SK-N-SH (cell line): ENCODE data around the gene PDE6A. TPM values are rescaled to one million over a fixed set of nuclear protein-coding genes. Genes with fewer than 3 reads are reported as not detected.

ENCODE experiments used
- CTCF ChIA-PET: fragments of 300-600, 350-600 bp; formaldehyde crosslinking; extraction: SDS; loops from one replicate; lab custom pipeline; 2021; lab: Yijun Ruan, JAX
- POLR2A ChIA-PET: fragments of 350-600 bp; sonication (Branson Sonifier 250); formaldehyde crosslinking; extraction: SDS; loops from one replicate; lab custom pipeline; 2020; ENCODE audit warnings: antibody characterized with exemption, inconsistent platforms; lab: Yijun Ruan, JAX
- DNase-seq: peaks from one replicate; pipeline ENCODE4 v3.0.0; 2012
- H2AFZ ChIP-seq: fragments of 200-600 bp; sonication (generic); 2 replicates; pipeline ENCODE4 v1.8.1; 2016; ENCODE audit warnings: antibody characterized with exemption, mild to moderate bottlenecking, low read depth
- H3F3A ChIP-seq: fragments of 200-600 bp; sonication (generic); replicated peaks from 2 replicates; pipeline ENCODE3; 2016; ENCODE audit warnings: antibody characterized with exemption, mild to moderate bottlenecking; ENCODE audit not compliant: insufficient read depth
- H3K27ac ChIP-seq, 2 experiments: fragments of 200-500 bp in 1 of 2; fragments of 200-600 bp in 1 of 2; sonication (Bioruptor generic) in 1 of 2; sonication (generic), shearing (Covaris generic) in 1 of 2; 2 replicates each; pipeline versions ENCODE4 v1.5.1 to v1.6.1; 2014 to 2016; ENCODE audit warnings: low read depth in 2 of 2, inconsistent platforms in 1 of 2, low read length in 1 of 2, mild to moderate bottlenecking in 1 of 2, mixed read lengths in 1 of 2
- H3K27me3 ChIP-seq: fragments of 200-600 bp; sonication (generic), shearing (Covaris generic); 2 replicates; pipeline ENCODE4 v1.6.1; 2016; ENCODE audit warnings: mixed run types; ENCODE audit not compliant: insufficient read depth
- H3K36me3 ChIP-seq, 2 experiments: fragments of 200-500 bp in 1 of 2; fragments of 200-600 bp in 1 of 2; sonication (Bioruptor generic) in 1 of 2; sonication (generic) in 1 of 2; replicated peaks in 1 of 2; 2 replicates each; pipeline versions ENCODE3 to v1.5.1; 2014 to 2016; ENCODE audit warnings: low read length in 1 of 2, mild to moderate bottlenecking in 1 of 2; ENCODE audit not compliant: insufficient read depth in 2 of 2, control insufficient read depth in 1 of 2
- H3K4me1 ChIP-seq, 2 experiments: fragments of 200-500 bp in 1 of 2; fragments of 200-600 bp in 1 of 2; sonication (Bioruptor generic) in 1 of 2; sonication (generic), shearing (Covaris generic) in 1 of 2; 2 replicates each; pipeline versions ENCODE4 v1.5.1 to v1.6.1; 2014 to 2016; ENCODE audit warnings: low read depth in 1 of 2, low read length in 1 of 2, mixed run types in 1 of 2; ENCODE audit not compliant: insufficient read depth in 2 of 2, control insufficient read depth in 1 of 2
- H3K4me2 ChIP-seq: fragments of 200-600 bp; sonication (generic), shearing (Covaris generic); 2 replicates; pipeline ENCODE4 v1.6.1; 2017; ENCODE audit warnings: mixed run types
- H3K4me3 ChIP-seq, 2 experiments: fragments of 200-500 bp in 1 of 2; fragments of 200-600 bp in 1 of 2; sonication (Bioruptor generic) in 1 of 2; sonication (generic), shearing (Covaris generic) in 1 of 2; 2 replicates each; pipeline versions ENCODE4 v1.5.1 to v1.8.1; 2014 to 2016; ENCODE audit warnings: low read depth in 2 of 2, inconsistent platforms in 1 of 2, low read length in 1 of 2, mild to moderate bottlenecking in 1 of 2, mixed read lengths in 1 of 2, moderate library complexity in 1 of 2
- H3K79me2 ChIP-seq: fragments of 200-600 bp; sonication (generic); 2 replicates; pipeline ENCODE4 v1.8.1; 2017; ENCODE audit warnings: mild to moderate bottlenecking; ENCODE audit not compliant: insufficient read depth
- H3K9ac ChIP-seq: fragments of 200-600 bp; sonication (generic); 2 replicates; pipeline ENCODE4 v1.6.1; 2017; ENCODE audit warnings: mixed run types
- H3K9me2 ChIP-seq: fragments of 200-600 bp; sonication (generic); 2 replicates; pipeline ENCODE4 v1.6.1; 2017; ENCODE audit warnings: mixed run types
- H3K9me3 ChIP-seq: fragments of 200-600 bp; sonication (generic); 2 replicates; pipeline ENCODE4 v1.6.1; 2017; ENCODE audit warnings: mixed run types, mild to moderate bottlenecking, moderate library complexity
- H4K20me1 ChIP-seq: fragments of 200-600 bp; sonication (generic); 2 replicates; pipeline ENCODE4 v1.6.1; 2017; ENCODE audit warnings: mild to moderate bottlenecking, mixed run types; ENCODE audit not compliant: insufficient read depth
- EP300 ChIP-seq, 2 experiments: IDR thresholded peaks; 2 replicates each; pipeline versions ENCODE4 v1.4.0 to v1.6.1; 2012; ENCODE audit warnings: borderline replicate concordance in 1 of 2, low read depth in 1 of 2, low read length in 1 of 2
- FOSL2 ChIP-seq: IDR thresholded peaks from 2 replicates; pipeline ENCODE4 v1.4.0; 2012; ENCODE audit warnings: low read depth, mild to moderate bottlenecking, moderate library complexity, borderline replicate concordance
- FOXJ3 ChIP-seq: sonication (generic); formaldehyde crosslinking; IDR thresholded peaks from 2 replicates; pipeline ENCODE4 v1.5.1; 2020; ENCODE audit warnings: mild to moderate bottlenecking, missing genetic modification reagents
- GABPA ChIP-seq: IDR thresholded peaks from 2 replicates; pipeline ENCODE4 v1.4.0; 2012; ENCODE audit warnings: low read depth, mild to moderate bottlenecking
- MXI1 ChIP-seq: IDR thresholded peaks from 2 replicates; pipeline ENCODE4 v1.6.1; 2012; ENCODE audit warnings: mild to moderate bottlenecking, low read depth, low read length, improper control_type of control experiment
- NRF1 ChIP-seq: IDR thresholded peaks from 2 replicates; pipeline ENCODE4 v1.6.1; 2012; ENCODE audit warnings: low read depth, mild to moderate bottlenecking, low read length
- POLR2AphosphoS5 ChIP-seq: IDR thresholded peaks from 2 replicates; pipeline ENCODE4 v1.6.1; 2012; ENCODE audit warnings: low read depth, low read length
- RAD21 ChIP-seq: IDR thresholded peaks from 2 replicates; pipeline ENCODE4 v1.6.1; 2012; ENCODE audit warnings: mild to moderate bottlenecking, low read length
- RFX5 ChIP-seq: IDR thresholded peaks from 2 replicates; pipeline ENCODE4 v1.6.1; 2012; ENCODE audit warnings: mild to moderate bottlenecking, improper control_type of control experiment, low read length
- SMC3 ChIP-seq: IDR thresholded peaks from 2 replicates; pipeline ENCODE4 v1.6.1; 2012; ENCODE audit warnings: low read depth, low read length, improper control_type of control experiment
- ZBTB33 ChIP-seq: IDR thresholded peaks from 2 replicates; pipeline ENCODE4 v1.4.0; 2012; ENCODE audit warnings: low read depth, borderline replicate concordance
- WGBS: methylation state at CpG from one replicate; pipeline ENCODE4 v1.1.6; 2017; ENCODE audit warnings: low lambda C conversion rate; 5-methylcytosine and 5-hydroxymethylcytosine counted together
- polyA plus RNA-seq, 3 experiments: library from polyadenylated mRNA; depleted of rRNA; stranded (reverse); fragments of >200 nt; gene quantifications; 2 replicates each; pipeline ENCODE4 v1.2.3, GENCODE V29; 2012
- TF ChIP-seq, protein P1 (sequence below): IDR thresholded peaks from 2 replicates; pipeline ENCODE4 v1.4.0; 2012; ENCODE audit warnings: low read depth, borderline replicate concordance

The PDE6A gene
- polyA plus RNA-seq, 1 of the 3 experiments (the other 2 are of a cell fraction), result 0.05 TPM

GRCh38 chr5:149922950-149923349, 21.6 kb downstream of the PDE6A start:
- no peaks in the 10 kb centered on the region; a peak in 1 of 4 replicates for H3K4me1 ChIP-seq
- H3K4me2 ChIP-seq, result no peak overlapping the region
- no peak for DNase-seq
- H4K20me1 ChIP-seq, result no peaks in the 10 kb centered on the region
- H3K36me3 ChIP-seq, result no peaks in the 10 kb centered on the region
- H3K4me3 ChIP-seq, result no peak overlapping the region
- no peaks in the 10 kb centered on the region for H3K9me2 ChIP-seq
- CTCF ChIA-PET, result interaction anchor here (0.9 to 2.1 kb wide), 4 partner anchors 10 to 89 kb away, joined by 3 to 5 read pairs (median 3); no protein-coding TSS in a partner anchor
- H3F3A ChIP-seq, result no peaks in the 10 kb centered on the region
- no peaks in the 10 kb centered on the region for H3K9me3 ChIP-seq
- 73% methylated on average over 6 of the region's 6 CpGs for WGBS
- H2AFZ ChIP-seq, result no peak overlapping the region
- POLR2A ChIA-PET, result no interaction called here
- H3K27me3 ChIP-seq, result no peaks in the 10 kb centered on the region
- H3K79me2 ChIP-seq, result no peaks in the 10 kb centered on the region
- no peak overlapping the region for H3K9ac ChIP-seq
- TF ChIP-seq SMC3 (no peak), NRF1 (no peak), POLR2AphosphoS5 (no peak), RAD21 (no peak), FOXJ3 (CRISPR knock-in tag) (no peak)
- no peak overlapping the region for H3K27ac ChIP-seq

- H4K20me1 ChIP-seq, result no peaks in the 10 kb centered on the region
- H3K9me3 ChIP-seq, result no peaks in the 10 kb centered on the region
- ChIA-PET POLR2A (no interaction called here), CTCF (interaction anchor here (0.6 to 1.6 kb wide), 4 partner anchors 9 to 30 kb away, joined by 3 to 4 read pairs (median 4); no protein-coding TSS in a partner anchor)
- TF ChIP-seq ZBTB33, result no peak
- TF ChIP-seq RFX5, result no peak
- TF ChIP-seq, protein P1, sequence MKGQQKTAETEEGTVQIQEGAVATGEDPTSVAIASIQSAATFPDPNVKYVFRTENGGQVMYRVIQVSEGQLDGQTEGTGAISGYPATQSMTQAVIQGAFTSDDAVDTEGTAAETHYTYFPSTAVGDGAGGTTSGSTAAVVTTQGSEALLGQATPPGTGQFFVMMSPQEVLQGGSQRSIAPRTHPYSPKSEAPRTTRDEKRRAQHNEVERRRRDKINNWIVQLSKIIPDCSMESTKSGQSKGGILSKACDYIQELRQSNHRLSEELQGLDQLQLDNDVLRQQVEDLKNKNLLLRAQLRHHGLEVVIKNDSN, result no peak
- TF ChIP-seq GABPA, result no peak
- no peak for TF ChIP-seq FOSL2
- no peak for TF ChIP-seq MXI1
- no peak for TF ChIP-seq EP300 (IDR thresholded peaks at IDR 0.05; ENCODE audit: borderline replicate concordance in 1 of 2, low read depth in 1 of 2, low read length in 1 of 2)
- H2AFZ ChIP-seq, result no peak overlapping the region
- H3K9me2 ChIP-seq, result no peaks in the 10 kb centered on the region
- 90% methylated on average over 3 of the region's 3 CpGs for WGBS
- no peaks in the 10 kb centered on the region for H3K27me3 ChIP-seq
- no peak overlapping the region for H3K4me3 ChIP-seq
- no peak overlapping the region for H3K9ac ChIP-seq
- no peak for DNase-seq
- H3K4me1 ChIP-seq, result peaks cover 0 to 4% of the 10 kb centered on the region in 2 experiments; a peak in 1 of 4 replicates
- no peaks in the 10 kb centered on the region for H3K79me2 ChIP-seq
- H3K36me3 ChIP-seq, result no peaks in the 10 kb centered on the region
- H3K4me2 ChIP-seq, result no peak overlapping the region
- peaks cover 6% of the 10 kb centered on the region for H3F3A ChIP-seq
- no peak overlapping the region for H3K27ac ChIP-seq
Measured at GRCh38 chr5:149921597-149921996, 23.0 kb downstream of the PDE6A start.
